Spleen (tissue), 7 donors: ENCODE results near the gene OVAAL.

Experiments used
- CTCF ChIP-seq, 11 experiments: fragments of 200-600 bp in 7 of 11; fragments of 450-650 bp in 4 of 11; sonication (generic) in 4 of 11; IDR thresholded peaks in 8 of 11; conservative IDR thresholded peaks in 3 of 11; 1 replicate in 7 of 11; 2 replicates in 4 of 11; pipeline versions ENCODE4 v1.4.0 to v1.8.0; 2016 to 2021; ENCODE audit warnings: antibody characterized with exemption in 11 of 11, inconsistent platforms in 4 of 11, mild to moderate bottlenecking in 1 of 11
- POLR2A ChIP-seq, 3 donors: fragments of 450-650 bp; IDR thresholded peaks; one replicate each; pipeline ENCODE4 v1.5.1; 2017; ENCODE audit warnings: antibody characterized with exemption in 3 of 3, mild to moderate bottlenecking in 1 of 3
- POLR2AphosphoS5 ChIP-seq, 3 donors: sonication (generic); formaldehyde crosslinking; IDR thresholded peaks; one replicate each; pipeline ENCODE4 v1.5.1; 2017; ENCODE audit warnings: antibody characterized with exemption in 3 of 3
- donor health status: DM: no; HTN: no; CAD: no; lungs with moderate emphysema.
- donor health status: DM: no; HTN: no; CAD: no.
- donor health status: DM: no; HTN: no; CAD: no.

- no peak for TF ChIP-seq POLR2A (IDR thresholded peaks at IDR 0.05)
- TF ChIP-seq POLR2AphosphoS5 (IDR thresholded peaks at IDR 0.05), result no peak
- no peak for TF ChIP-seq CTCF (IDR thresholded peaks at IDR 0.05 in 8 of 11, conservative IDR thresholded peaks at IDR 0.05 in 3 of 11)
Observed at GRCh38 chr1:180586671-180587155, 27.9 kb downstream of the OVAAL start.
